Cerebellar nuclear complex (tissue), 1 donor: ENCODE results near the gene INHBE.
A peak's percentile ranks its signal among the peaks of the same experiment; 100 is the strongest.
"Not testable (repeated sequence)": the region's sequence is repeated elsewhere in the genome, so short reads cannot be mapped to it uniquely, and the experiment has no call there.

Experiments used
- DNase-seq, 2 experiments: peaks; one replicate each; lab custom pipeline; 2025; lab: John Stamatoyannopoulos, UW

Gene INHBE

DNA sequence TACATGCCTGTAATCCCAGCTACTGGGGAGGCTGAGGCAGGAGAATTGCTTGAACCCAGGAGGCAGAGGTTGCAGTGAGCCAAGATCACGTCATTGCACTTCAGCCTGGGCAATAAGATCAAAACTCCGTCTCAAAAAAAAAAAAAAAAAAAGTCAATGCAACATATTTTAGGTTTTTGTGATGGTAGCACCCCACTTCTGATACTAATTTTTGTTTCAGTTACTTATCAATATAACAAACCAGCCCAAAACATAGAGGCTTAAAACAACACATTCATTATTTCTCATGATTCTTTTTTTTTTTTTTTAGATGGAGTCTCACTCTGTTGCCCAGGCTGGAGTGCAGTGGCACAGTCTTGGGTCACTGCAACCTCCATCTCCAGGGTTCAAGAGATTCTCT, 13.7 kb upstream of the INHBE start:
- DNase-seq: not testable (repeated sequence)

DNA sequence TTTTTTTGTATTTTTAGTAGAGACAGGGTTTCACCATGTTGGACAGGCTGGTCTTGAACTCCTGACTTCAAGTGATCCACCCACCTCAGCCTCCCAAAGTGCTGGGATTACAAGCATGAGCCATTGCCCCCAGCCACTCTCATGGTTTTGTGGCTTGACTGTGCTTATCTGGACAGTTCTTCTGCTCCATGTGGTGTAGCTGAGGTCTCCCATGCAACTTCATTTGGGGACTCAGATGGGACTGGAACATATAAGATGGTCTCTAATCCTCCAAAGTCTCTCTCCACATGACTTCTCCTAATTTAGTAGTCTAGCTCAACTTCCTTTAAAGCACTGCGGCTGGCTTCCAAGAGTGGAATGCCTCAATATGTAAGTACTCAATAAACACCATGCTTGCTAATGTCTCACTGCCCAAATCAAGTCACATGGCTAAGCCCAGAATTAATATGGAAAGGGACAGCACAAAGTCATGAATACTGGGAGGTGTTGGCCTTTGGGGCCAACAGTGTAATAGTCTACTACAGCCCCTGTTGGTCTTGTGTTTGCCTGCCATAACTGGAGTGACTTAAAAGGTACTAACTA, 13.2 kb upstream of the INHBE start:
- DNase-seq: no peak

DNA sequence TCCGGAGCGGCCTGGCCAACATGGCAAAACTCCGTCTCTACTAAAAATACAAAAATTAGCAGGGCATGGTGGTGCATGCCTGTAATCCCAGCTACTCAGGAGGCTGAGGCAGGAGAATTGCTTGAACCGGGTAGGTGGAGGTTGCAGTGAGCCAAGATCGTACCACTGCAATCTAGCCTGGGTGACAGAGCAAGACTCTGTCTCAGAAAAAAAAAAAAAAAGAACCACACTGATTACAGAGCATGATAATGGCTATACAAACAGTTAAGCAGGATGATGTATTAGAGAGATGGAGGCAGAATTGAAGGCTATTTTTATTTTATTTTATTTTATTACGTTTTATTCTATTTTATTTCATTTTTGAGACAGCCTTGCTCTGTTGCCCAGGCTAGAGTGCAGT, 10.8 kb upstream of the INHBE start:
- not testable (repeated sequence) for DNase-seq

DNA sequence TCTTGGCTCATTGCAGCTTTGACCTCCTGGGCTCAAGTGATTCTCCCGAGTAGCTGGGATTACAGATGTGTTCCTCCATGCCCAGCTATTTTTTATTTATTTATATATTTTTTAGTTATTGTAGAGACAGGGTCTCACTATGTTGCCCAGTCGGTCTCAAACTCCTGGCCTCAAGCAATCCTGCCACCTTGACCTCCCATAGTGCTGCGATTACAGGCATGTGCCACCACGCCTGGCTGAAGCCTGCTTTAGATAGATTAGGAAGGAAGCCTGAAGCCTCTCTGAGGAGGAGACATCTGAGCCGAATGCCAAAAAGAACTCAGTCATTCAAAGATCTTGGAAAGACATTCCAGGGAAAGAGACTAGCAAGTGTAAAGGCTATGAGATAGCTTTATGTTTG, 10.4 kb upstream of the INHBE start:
- no peak for DNase-seq

DNA sequence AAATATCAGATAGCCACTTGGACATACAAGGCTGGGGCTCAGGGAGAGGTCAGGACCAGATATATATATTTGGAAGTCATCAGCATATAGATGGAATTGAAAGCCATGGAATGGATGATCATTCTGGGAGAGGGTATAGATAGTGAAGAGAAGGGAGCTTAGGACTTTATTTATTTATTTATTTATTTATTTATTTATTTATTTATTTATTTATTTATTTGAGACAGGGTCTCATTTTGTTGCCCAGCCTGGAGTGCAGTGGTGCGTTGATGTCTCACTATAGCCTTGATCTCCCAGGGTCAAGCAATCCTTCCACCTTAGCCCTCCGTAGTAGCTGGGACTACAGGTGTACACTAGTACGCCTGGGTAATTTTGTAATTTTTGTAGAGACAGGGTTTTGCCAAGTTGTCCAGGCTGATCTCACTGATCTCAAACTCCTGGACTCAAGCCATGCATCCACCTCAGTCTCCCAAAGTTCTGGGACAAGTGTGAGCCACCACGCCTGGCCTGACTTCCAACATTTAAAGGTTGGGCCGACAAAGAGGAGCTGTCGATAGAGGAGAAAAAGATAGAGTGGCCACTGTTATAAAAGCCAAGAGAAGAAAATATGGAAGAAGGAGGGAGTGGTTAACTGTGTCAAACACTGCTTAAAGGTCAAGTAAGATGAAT, 8.7 kb upstream of the INHBE start:
- DNase-seq: no peak

DNA sequence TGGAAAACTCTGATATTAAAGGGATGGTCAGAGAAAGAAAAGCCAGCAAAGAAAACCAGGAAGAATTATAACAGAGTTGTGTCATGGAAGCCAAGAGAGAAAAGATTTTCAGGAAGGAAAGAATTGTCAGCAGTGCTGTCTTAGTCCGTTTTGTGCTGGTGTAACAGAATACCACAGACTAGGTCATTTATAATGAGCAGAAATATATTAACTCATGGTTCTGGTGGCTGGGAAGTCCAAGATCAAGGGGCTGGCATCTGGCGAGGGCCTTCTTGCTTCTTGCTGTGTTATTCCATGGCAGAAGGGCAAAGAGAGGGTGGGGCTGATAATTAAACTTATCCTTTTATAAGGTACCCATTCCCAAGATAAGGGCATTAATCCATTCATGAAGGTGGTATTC, 6.4 kb upstream of the INHBE start:
- no peak for DNase-seq

DNA sequence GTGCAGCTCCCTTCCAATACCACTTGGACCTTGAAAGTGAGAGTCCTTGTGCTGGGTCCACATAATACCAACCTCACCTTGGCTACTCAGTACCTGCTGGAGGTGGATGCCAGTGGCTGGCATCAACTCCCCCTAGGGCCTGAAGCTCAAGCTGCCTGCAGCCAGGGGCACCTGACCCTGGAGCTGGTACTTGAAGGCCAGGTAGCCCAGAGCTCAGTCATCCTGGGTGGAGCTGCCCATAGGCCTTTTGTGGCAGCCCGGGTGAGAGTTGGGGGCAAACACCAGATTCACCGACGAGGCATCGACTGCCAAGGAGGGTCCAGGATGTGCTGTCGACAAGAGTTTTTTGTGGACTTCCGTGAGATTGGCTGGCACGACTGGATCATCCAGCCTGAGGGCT, 5.7 kb upstream of the INHBE start:
- DNase-seq: no peak

DNA sequence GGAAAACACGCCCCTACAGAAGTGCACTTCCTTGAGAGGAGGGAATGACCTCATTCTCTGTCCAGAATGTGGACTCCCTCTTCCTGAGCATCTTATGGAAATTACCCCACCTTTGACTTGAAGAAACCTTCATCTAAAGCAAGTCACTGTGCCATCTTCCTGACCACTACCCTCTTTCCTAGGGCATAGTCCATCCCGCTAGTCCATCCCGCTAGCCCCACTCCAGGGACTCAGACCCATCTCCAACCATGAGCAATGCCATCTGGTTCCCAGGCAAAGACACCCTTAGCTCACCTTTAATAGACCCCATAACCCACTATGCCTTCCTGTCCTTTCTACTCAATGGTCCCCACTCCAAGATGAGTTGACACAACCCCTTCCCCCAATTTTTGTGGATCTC, 5.0 kb upstream of the INHBE start:
- DNase-seq: no peak

DNA sequence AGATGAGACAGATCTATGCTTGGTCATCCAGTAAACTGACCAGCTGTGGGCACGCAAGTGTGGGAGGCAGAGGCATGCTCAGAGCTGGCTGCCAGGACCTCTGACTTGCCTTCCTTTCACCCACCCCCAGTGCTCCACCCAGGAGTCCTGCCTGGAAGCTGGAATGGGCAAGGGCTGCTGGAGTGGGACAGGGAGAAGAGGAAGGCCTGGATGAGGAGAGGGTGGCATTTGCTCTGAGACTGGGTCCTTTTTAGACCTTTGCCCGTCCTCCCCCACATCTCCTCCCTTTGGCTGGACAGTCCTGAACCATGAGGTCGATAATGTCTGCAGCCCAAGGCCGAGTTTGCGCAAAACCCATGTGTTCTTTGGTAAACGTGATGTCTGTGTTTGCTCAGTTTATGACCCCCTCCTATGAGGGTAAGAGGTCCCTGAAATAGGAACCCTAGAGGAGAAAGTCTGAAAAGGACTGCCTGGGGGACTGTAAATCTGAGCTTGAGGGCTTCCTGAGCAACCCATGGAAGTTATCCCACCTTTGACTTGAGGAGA, 3.8 kb upstream of the INHBE start:
- DNase-seq: no peak

DNA sequence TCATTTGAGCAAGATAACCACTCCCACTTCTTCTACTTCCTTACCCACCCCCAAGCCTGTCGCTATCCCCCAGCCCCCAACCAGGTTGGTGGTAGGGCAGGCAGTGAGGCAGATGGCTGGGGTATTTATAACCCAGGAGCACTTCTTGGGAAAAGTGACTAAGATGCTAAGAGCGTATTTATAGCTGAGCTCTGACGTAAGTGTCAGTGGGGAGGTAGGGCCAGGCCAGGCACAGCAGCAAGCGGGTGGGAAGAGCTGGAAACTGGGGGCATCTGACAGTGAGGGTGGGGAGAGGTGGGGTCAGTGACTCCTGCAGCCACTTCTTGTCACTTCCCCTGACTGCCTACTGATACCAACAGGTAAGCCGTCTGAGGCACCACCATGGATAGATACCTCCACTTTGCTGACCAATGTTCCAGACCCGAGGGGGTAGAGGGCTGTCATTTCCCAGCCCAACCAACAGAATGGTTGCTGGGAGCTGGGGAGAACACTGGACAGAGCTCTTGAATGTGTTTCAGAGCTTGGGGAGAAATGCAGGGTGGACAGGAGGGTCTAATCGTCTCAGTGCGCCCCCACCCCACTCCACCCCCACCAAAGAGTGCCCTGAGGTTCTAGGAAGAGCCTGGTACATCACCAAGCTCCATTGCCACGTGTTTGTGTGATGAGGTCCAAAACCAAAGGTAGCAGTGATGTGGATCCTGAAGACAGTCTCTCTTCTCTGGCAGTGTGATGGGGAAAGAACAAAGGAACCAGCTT, 2.7 kb upstream of the INHBE start:
- DNase-seq: no peak

DNA sequence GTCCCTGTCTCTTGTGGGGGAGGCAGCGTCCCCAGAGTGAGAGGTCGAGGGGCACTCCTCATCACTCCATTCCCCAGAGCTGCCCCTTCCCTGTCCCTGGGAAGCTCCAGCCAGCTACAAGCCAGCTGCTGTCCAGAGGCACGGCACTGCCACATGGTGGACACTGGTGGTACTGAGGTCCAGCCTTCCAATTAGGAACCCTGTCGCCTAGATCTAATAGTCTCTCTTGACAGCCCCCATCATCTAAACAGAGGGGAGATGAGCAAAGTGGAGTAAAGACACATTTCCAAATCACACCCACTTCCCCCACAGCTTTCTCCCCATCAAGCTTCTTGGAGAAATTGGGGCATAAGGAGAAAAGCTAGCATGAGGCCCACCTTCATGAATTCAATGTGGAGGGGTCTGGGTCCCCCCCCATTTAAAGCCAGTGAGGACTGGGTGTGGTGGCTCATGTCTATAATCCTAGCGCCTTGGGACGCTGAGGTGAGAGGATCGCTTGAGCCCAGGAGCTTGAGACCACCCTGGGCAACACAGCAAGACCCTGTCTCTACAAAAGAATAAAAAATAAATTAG, 2.1 kb upstream of the INHBE start:
- no peak for DNase-seq

DNA sequence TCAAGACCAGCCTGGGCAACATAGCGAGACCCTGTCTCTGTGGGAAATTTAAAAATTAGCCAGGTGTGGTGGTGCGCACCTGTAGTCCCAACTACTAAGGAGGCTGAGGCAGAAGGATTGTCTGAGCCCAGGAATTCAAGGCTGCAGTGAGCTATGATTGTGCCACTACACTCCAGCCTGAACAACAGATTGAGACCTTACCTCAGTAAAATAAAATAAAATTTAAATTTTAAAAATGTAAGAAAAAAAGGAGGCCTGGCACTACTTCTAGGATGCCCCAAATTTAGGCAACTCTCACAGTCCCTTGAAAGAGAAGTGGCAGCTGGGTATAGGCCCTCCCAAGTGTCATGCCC, 918 bp upstream of the INHBE start:
- DNase-seq: no peak

DNA sequence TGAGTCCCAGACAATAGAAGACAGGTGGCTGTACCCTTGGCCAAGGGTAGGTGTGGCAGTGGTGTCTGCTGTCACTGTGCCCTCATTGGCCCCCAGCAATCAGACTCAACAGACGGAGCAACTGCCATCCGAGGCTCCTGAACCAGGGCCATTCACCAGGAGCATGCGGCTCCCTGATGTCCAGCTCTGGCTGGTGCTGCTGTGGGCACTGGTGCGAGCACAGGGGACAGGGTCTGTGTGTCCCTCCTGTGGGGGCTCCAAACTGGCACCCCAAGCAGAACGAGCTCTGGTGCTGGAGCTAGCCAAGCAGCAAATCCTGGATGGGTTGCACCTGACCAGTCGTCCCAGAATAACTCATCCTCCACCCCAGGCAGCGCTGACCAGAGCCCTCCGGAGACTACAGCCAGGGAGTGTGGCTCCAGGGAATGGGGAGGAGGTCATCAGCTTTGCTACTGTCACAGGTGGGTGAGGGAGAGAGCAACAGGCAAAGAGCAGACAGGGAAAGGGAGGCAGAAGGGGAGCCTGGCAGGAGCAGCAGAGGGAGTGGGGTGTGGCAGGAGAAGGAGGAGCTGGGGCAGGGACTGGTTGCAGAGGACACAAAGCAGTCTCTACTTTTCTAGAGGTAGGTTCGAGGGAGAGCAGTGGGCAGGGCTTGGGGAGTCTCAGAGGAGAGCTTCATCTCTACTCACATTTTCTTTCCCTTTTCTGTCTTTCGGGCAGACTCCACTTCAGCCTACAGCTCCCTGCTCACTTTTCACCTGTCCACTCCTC, 452 bp downstream of the INHBE start:
- no peak for DNase-seq

DNA sequence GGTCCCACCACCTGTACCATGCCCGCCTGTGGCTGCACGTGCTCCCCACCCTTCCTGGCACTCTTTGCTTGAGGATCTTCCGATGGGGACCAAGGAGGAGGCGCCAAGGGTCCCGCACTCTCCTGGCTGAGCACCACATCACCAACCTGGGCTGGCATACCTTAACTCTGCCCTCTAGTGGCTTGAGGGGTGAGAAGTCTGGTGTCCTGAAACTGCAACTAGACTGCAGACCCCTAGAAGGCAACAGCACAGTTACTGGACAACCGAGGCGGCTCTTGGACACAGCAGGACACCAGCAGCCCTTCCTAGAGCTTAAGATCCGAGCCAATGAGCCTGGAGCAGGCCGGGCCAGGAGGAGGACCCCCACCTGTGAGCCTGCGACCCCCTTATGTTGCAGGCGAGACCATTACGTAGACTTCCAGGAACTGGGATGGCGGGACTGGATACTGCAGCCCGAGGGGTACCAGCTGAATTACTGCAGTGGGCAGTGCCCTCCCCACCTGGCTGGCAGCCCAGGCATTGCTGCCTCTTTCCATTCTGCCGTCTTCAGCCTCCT, 1.1 kb downstream of the INHBE start:
- peak in 1 of 2 experiments; percentile 8 for DNase-seq

DNA sequence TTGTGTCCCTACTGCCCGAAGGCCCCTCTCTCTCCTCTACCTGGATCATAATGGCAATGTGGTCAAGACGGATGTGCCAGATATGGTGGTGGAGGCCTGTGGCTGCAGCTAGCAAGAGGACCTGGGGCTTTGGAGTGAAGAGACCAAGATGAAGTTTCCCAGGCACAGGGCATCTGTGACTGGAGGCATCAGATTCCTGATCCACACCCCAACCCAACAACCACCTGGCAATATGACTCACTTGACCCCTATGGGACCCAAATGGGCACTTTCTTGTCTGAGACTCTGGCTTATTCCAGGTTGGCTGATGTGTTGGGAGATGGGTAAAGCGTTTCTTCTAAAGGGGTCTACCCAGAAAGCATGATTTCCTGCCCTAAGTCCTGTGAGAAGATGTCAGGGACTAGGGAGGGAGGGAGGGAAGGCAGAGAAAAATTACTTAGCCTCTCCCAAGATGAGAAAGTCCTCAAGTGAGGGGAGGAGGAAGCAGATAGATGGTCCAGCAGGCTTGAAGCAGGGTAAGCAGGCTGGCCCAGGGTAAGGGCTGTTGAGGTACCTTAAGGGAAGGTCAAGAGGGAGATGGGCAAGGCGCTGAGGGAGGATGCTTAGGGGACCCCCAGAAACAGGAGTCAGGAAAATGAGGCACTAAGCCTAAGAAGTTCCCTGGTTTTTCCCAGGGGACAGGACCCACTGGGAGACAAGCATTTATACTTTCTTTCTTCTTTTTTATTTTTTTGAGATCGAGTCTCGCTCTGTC, 1.8 kb downstream of the INHBE start:
- no peak for DNase-seq

DNA sequence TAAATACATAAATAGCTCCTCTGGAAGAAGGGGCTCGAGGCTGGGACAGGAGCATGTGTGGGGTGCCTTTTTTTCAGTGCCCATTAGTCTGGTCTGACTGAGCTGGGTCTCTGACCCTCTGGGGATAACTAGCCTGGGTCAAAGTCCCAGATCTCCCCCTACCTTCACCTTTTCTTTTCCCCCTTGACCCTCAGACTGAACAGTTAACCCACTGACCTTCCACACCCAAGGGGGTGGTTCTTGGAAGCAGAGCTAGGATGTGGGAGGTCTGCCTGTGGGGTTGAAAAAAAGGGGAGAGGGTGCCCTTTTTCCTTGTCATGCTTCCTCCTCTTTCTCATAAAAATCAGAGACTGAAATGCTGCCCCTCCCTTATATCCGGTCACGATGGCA, 3.6 kb downstream of the INHBE start:
- DNase-seq: no peak

DNA sequence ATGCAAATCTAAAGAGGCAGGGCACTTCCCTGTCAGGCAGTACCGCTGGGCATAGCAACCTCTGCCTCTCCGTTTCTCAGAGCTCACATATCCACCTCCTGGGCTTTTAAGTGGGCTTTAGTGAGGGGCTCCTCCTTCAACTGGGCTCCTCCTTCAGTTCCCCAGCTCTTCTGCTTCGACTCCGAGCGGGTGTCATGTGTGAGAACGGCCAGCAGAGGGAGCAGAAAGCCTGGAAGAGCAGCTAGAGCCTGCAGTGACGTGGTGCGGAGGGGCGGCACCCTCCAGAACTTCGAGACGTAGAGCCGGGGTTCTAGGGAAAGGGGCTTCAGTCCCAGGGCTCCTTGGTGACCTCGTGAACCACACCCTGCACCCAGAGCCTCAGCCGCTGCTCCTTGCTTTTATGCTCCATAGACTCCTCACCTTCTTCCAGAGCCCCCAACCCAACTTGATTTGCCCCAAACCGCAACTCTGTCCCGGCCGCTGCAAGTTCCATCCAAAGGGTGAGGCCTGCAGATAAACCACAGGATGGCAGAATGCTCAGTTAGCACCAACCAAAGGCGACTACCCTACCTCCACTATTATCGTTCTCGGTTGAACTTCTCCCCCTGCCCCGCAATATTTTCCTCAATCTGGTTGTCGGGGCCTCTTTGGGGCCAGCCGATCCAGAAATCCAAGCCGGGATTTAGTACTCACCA, 4.1 kb downstream of the INHBE start:
- peak in 1 of 2 experiments; percentile 50 for DNase-seq

DNA sequence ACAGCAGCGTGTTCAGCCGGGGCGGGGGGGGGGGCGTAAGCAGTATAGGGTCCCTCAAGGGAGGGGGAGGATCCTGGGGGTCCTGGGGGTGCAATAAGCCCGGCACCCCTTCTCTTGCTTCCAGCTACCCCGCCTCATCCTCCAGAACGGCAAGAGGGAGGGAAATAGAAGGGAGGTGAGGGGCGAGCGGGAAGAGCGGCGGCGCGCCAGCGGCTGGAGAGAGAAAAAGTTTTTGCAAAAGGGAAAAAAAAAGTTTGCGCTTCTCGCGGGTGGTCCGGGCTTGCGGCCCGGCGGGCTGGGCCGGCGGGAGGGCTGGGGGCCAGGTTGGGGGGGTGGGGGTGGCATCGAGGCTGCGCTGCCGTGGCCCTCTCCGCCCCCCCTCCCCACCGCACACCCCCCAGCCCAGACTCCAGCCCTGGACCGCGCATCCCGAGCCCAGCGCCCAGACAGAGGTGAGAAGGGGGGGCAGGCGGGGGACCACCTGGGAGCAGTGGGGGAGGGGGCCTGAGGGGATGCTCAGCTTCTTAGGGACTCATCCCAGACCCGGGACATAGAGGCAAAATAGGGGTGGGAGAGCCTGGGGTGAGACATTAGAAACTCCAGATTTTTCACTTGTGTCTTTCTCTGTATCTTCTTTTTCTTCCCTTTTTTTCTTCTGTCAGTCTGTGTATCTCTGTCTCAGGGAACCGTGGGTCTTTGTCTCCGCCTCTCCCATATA, 4.8 kb downstream of the INHBE start, which contains the start of gene GLI1:
TSS of gene GLI1 (plus strand) at position 36 of the 718 bp plus-strand sequence. CDS start 3,907 bp downstream, outside the sequence.
- no peak for DNase-seq

DNA sequence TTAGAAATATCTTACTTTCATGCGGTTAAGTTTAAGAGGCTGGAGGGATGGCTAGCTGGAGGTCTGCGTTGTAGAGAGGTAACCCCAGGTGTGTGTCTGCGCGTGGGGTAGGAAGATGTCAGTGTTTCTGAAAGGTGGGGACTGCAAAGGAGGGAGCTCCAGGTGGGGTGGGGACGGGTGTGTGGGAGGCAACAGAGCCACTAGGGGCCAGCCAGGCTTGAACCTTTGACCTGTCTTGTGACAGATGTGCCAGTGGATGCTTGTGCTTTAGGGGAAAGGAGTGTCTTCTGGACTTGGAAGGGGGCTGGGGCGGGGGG, 5.3 kb downstream of the INHBE start:
- DNase-seq: no peak

DNA sequence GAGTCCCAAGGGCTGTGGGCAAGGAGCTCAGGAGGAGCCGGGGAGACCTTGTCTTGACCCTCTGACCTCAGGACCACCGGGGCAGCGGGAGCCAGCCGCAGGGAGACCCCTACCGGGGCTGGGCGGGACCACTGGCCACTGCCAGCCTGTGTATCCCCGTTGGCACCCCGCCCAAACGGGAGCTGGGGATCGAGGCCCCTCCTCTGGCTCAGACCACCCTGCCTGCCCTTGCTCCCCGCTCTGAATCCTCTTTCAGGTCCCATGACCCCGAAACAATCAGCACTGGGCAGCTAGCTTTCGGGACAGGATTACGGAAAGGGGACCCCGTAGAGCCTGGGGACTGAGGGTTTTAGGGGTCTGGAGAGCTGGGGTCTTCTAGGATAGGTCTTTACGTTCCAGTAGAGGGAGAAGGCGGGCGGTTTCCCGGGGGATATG, 5.8 kb downstream of the INHBE start:
- DNase-seq: no peak
